IPS-NIHi11 (cell line): Measurements from ENCODE around the gene FAM171A1.
"Not testable (repeated sequence)": the region's sequence is repeated elsewhere in the genome, so short reads cannot be mapped to it uniquely, and the experiment has no call there.

ENCODE experiments used
- DNase-seq: peaks from one replicate; pipeline ENCODE4 v3.0.0; 2012; ENCODE audit warnings: mixed read lengths, low spot score

FAM171A1 gene

GRCh38 chr10:15316871-15317464 lies 54.1 kb downstream of the FAM171A1 start:
- no peak for DNase-seq

GRCh38 chr10:15316145-15316544 lies 54.9 kb downstream of the FAM171A1 start:
- DNase-seq, result no peak

- DNase-seq, result no peak
These were observed 55.8 kb downstream of the FAM171A1 start for GRCh38 chr10:15315286-15315685.

GRCh38 chr10:15314482-15315045 lies 56.5 kb downstream of the FAM171A1 start:
- DNase-seq, result no peak

DNA sequence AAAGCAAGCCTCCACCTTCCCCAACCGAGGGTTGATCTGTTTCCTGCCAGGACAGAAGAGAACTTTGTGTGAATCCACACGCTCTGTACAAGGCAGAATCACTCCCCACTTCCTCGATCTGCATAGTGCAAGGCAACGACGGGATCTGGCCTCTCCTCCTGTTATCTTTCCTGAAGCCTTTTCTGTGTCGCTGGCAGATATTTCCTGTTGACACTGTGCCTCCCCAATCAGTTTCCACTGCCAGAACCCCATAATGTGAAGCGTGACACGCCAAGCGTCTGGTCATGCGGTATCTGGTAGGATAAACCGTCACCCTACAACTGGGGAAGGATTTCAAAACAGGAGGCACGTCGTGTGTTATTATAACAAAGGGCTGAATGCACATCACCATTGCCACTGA lies 57.2 kb downstream of the FAM171A1 start:
- DNase-seq, result no peak

DNA sequence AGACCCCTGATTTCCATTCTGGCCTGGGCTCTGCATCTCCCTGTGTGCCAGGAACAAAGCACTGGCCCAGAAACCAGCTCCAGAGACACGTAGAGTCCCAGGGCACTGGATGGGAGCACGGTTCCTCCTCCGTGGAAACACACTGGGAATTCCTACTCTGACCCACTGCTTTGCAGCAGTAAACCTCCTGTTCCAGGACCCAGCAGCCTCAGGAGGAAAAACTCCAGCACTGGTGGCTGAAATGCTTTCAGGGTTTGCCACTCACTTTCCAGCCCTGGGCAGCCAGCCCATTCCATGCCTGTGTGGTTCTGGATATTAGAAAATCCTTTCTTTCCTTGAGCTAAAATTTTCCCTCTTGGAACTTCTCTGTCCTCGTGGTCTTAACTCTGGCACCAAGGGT lies 58.0 kb downstream of the FAM171A1 start:
- DNase-seq, result no peak

DNA sequence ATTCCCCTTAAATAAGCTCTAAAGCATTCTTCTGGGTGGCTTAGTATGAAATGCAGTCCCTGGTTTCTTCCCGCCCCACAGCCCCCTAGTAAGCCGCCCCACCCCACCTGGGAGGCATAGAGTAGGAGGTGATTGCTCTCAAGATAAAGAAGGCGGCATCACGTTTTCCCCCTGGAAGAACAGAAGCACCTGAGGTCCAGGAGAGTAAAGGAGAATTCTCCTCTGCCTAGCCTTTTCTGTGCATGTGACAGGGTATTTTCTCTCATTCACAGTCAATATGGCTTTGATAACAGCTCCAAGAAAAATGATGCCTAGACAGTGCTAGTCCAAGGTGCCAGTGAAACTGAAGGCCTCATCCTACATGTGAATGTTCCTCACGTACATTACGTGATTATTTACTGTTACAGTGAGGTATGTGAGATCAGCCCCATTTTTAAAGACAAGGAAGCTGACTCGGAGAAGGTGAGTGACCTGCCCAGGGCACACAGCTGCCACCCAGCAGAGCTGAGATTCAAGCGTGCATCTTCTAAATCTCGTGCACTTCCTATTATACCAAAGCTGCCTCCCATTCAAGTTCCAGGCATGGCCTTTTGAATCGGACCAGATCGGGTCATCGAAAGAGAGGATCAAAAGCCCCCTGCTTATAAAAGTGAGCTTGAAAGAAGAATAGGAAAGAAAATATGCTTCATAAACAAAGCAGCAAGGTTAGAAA lies 59.4 kb downstream of the FAM171A1 start:
- no peak for DNase-seq

DNA sequence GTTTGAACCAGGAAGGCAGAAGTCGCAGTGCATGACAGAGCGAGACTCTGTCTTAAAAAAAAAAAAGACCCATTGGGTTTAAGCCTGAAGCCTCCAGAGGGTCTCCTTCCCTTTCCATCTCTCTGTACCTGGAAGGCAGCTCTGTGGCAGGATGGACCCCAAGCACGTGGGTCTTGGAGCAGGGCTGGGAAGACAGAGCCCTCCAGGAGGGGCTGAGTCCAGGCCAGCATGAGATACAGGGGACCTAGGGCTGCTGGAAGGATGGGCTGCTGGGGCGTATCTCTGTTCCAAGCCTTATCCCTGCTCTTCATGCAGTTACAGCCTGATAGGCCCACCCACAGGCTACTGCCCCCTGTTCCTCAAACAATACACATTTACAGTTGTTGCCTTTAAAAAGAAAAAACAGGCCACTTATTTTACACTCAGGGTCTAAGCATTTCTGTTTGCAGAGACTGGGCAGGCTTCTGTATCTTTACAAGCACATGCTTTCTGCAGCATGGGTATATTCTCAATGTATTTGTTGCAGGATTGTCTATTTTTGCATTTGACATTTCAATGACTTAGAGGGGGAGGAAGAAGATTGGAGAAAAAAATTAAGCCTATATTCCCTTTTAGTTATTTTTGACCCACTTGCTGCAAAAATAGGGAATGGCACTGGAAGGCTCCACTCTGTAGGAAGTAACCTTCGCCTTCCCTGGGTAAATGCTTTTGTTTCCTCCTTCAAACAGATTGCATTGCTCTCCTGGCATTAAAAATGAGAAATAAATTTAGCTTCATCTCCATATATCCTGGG lies 60.1 kb downstream of the FAM171A1 start:
- no peak for DNase-seq

GRCh38 chr10:15309221-15309620 lies 61.9 kb downstream of the FAM171A1 start:
- DNase-seq, result no peak

DNA sequence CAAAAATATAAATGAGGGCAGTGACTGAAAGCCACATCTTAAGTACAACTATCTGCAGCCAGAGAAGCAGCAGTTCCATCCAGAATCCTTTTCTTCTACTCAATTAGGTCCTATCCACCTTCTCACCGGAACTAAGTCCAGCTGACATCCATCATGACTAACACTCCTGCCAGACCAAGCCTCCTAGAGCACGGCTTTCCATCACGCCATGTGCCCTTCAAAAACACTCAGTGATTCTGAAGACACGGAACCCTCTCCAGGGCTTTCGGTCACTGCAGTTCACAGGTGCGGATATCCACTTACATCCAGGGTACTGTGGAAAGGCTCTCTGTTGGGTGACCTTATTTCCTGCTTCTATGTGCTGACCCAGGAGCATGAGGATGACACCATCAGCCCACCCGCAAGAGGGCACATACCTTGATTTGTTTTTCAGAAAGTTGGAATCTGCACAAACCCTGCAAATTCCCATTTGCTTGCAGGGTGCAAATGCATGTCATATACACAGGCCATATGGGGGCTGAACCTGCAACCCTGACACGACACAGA lies 64.3 kb downstream of the FAM171A1 start:
- DNase-seq, result no peak

DNA sequence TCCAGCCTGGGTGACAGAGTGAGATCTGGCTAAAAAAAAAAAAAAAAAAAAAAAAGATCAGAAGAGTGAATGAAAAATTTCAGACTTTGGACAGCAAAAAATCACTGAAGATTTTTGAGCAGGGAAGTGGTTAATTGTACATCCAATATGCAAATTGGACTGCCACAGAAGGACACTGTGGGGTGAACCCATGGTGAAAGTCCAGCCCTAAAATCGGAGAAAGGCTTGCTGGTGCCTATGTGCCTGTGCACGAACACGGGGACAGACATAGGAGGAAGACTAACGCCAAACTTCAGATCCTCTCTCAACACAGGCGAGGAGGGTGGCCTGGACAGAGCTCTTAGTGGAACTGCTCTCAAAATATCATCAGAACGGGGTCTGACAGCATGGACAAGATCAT lies 65.5 kb downstream of the FAM171A1 start:
- DNase-seq, result no peak

GRCh38 chr10:15305161-15305560 lies 65.9 kb downstream of the FAM171A1 start:
- no peak for DNase-seq

GRCh38 chr10:15302188-15302956 lies 68.7 kb downstream of the FAM171A1 start:
- DNase-seq, result not testable (repeated sequence)

DNA sequence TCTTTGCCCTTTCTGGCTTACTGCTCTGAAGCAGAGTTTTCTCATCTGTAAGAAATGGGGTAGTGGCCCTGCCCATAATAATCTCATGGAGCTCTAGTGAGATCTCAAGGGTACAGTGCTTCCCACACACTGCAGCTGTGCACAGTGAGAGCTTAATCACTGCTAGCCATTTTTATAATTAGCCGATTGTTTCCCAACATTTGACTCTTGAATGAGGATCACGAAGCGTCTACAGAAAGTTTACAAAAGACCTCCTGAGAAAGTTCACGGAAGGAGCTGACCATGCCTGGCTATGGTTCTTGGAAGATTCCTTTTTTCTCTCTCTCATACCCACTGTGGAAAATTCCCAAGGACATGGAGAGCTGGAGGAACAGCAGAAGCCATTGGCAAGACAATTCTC lies 70.4 kb downstream of the FAM171A1 start:
- no peak for DNase-seq

DNA sequence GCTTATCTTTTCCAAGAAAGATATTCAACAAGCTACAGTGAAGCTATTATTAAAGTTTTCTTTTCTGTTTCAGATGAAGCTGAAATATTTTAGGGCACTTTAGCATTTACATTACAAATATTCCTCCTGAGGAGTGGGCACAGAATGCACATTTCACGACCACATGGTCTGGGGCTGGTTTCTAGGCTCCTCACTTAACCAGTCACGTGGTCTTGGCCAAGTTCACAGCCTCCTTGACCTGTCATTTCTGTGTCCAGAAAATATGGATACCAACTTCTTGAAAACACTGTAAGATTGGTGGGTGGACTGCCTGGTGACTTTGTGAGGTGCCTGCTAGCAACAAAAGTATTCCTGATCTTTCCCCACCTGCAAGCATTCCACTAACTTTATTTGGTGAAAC lies 70.9 kb downstream of the FAM171A1 start:
- no peak for DNase-seq

DNA sequence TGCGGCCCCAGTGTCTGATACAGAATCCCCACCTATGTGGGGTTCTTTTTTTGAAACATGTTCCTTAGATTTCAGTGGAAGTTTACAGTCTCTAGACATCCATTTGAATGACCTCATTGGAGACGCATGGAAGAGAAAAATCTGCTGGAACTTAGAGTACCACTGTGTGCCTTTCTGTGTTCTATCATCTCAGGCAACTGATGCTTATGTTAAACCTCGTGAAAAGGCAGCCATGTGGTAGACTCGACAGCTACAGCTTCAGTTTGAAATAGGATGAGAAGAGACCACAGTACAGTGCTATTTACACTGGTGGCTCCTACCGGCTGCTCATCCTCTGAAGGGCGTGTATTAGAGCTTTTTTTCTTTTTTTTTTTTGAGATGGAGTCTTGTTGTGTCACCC lies 74.4 kb downstream of the FAM171A1 start:
- DNase-seq, result no peak

DNA sequence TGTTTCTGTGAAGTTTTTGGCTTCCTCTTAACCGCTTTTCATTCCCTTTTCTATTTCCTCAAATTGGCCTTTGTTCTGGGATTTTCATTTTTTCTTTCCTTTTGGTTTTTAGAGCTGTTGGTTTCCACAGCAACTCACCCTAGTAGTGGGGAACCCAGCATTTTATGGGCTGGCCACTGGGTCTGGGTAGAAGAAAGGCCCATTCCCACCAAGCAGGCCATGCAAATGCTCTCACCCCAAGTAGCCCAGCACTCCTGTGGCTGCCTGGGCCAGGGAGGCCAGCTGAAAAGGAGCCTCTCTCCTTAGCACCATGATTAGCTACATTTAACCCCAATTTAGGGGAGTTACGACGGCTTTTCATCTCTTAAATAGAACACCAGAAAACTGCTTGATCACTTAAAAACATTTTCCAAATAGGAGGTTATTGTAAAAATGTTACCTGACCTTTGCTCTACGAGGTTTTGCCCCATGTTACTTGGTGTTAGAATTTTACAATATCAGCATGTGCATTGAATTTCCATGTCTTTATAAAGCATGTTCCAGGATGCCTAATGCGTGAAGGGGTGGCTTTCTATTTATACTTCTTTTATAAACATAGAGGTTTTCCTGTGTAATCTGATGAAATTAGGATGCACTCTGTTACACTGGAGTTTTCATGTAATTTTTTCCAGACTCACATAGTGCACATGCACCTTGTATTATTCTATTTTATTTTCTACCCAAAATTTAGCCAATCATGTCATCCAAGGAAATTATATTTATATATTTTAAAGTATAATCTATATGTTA lies 75.4 kb downstream of the FAM171A1 start:
- DNase-seq, result no peak

DNA sequence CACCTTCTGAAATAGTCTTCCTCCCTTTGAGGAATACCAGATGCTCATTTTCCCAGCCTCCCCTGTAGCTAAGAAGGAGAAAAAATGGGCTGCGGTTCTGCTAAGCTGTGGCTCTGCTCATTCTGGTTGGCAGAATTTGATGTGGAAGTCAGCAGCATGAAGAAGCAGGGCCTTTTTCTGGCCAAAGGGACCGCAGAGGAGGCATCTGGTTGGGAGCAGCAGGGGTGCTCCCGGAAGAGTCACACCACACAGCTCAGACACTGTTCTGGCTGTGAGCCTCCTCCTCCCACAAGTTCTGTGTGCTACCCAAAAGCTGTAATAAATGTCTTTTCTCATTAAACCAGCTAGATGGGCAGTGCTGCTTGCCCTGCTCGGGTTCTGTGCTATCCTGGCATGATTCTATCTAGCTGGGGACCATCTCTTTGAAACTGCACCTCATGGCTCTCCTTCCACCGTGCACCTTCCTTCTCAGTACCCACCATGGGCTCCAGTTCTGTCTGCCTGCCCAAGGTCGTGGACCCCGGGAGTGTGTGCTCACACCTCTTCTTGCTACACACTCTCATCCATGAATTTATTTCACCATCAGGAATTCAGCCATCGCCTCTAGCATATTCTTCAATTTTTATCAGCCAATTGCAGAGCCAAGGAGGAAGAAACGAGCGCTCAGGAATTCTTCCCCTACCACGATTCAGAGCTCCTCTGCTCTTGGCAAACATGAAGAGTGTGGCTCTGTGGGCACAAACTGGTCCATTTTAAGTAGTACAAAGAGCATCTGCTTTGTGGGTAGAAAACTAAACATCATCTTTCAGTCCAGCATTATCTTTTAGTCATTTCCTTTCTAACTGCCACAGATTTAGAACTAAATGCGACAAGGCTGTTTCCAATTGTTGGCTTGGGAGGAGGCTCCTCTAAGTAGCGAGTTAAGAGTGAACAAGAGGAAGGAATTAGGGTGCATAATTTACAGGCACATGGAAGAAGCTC lies 76.9 kb downstream of the FAM171A1 start:
- no peak for DNase-seq

DNA sequence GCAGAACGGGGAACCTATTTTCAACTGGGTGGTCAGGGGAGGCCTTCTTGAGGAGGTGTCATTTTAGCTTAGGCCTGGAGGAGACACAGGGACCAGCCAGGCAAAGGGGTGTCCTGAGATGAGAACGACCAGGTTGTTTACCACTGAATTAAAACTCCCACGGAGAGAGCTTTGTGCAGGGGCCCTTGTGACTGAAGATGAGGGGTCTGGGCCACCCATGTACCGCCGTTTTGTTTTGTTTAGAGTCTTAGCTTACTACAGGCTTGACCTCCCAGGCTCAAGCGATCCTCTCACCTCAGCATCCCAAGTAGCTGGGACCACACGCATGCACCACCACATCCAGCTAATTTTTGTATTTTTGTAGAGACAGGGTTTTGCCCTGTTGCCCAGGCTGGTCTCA lies 80.4 kb downstream of the FAM171A1 start:
- DNase-seq, result no peak

DNA sequence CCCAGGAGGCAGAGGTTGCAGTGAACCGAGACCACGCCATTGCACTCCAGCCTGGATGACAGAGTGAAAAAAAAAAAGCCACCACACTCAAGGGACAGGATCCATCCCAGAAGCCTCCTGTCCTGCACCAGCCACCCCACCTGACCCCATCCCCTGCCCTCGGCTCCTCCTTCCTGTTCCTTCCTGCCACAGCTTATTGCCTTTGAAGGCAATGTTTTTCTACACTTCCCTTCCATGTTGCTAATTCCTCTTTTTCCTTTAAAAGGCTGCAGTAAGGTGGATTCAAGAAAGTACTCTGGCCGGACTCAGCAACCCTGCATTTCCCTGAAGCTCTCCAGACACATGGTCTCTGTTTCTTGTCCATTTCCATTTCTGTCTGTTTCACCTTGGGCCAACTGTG lies 80.9 kb downstream of the FAM171A1 start:
- no peak for DNase-seq
